SJCRH30 (cell line): ENCODE measurements around the gene FARP1. TPM values are rescaled to one million over a fixed set of nuclear protein-coding genes. Genes with fewer than 3 reads are reported as not detected.

Experiments used
- DNase-seq, 2 experiments: peaks; one replicate each; pipeline ENCODE4 v3.0.0-alpha.2; 2015 to 2020
- H3K27ac ChIP-seq: fragments of 250-450 bp; sonication (Bioruptor Pico); 2 replicates; pipeline ENCODE4 v1.5.1; 2020; ENCODE audit warnings: mild to moderate bottlenecking, moderate library complexity
- H3K27me3 ChIP-seq: fragments of 250-450 bp; sonication (Bioruptor Pico); 2 replicates; pipeline ENCODE4 v1.5.1; 2020; ENCODE audit warnings: mild to moderate bottlenecking, moderate library complexity
- H3K36me3 ChIP-seq: fragments of 250-450 bp; sonication (Bioruptor Pico); 2 replicates; pipeline ENCODE4 v1.5.1; 2020; ENCODE audit warnings: mild to moderate bottlenecking, moderate library complexity
- H3K4me1 ChIP-seq: fragments of 250-450 bp; sonication (Bioruptor Pico); 2 replicates; pipeline ENCODE4 v1.5.1; 2020; ENCODE audit warnings: mild to moderate bottlenecking, moderate library complexity
- H3K4me3 ChIP-seq: fragments of 250-450 bp; sonication (Bioruptor Pico); 2 replicates; pipeline ENCODE4 v1.5.1; 2020; ENCODE audit warnings: mild to moderate bottlenecking, moderate library complexity
- H3K9me3 ChIP-seq: fragments of 250-450 bp; sonication (Bioruptor Pico); replicated peaks from 2 replicates; pipeline ENCODE4 v1.5.1; 2020; ENCODE audit warnings: mild to moderate bottlenecking, moderate library complexity
- total RNA-seq: library from RNA; depleted of rRNA; stranded (reverse); fragments of >200 nt; shearing (Covaris generic); gene quantifications from 2 replicates; pipeline ENCODE4 v1.2.3, GENCODE V29; 2014; rRNA removed

FARP1 gene, protein sequence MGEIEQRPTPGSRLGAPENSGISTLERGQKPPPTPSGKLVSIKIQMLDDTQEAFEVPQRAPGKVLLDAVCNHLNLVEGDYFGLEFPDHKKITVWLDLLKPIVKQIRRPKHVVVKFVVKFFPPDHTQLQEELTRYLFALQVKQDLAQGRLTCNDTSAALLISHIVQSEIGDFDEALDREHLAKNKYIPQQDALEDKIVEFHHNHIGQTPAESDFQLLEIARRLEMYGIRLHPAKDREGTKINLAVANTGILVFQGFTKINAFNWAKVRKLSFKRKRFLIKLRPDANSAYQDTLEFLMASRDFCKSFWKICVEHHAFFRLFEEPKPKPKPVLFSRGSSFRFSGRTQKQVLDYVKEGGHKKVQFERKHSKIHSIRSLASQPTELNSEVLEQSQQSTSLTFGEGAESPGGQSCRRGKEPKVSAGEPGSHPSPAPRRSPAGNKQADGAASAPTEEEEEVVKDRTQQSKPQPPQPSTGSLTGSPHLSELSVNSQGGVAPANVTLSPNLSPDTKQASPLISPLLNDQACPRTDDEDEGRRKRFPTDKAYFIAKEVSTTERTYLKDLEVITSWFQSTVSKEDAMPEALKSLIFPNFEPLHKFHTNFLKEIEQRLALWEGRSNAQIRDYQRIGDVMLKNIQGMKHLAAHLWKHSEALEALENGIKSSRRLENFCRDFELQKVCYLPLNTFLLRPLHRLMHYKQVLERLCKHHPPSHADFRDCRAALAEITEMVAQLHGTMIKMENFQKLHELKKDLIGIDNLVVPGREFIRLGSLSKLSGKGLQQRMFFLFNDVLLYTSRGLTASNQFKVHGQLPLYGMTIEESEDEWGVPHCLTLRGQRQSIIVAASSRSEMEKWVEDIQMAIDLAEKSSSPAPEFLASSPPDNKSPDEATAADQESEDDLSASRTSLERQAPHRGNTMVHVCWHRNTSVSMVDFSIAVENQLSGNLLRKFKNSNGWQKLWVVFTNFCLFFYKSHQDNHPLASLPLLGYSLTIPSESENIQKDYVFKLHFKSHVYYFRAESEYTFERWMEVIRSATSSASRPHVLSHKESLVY
- 31.2 and 32.5 TPM in 2 replicates for total RNA-seq

DNA sequence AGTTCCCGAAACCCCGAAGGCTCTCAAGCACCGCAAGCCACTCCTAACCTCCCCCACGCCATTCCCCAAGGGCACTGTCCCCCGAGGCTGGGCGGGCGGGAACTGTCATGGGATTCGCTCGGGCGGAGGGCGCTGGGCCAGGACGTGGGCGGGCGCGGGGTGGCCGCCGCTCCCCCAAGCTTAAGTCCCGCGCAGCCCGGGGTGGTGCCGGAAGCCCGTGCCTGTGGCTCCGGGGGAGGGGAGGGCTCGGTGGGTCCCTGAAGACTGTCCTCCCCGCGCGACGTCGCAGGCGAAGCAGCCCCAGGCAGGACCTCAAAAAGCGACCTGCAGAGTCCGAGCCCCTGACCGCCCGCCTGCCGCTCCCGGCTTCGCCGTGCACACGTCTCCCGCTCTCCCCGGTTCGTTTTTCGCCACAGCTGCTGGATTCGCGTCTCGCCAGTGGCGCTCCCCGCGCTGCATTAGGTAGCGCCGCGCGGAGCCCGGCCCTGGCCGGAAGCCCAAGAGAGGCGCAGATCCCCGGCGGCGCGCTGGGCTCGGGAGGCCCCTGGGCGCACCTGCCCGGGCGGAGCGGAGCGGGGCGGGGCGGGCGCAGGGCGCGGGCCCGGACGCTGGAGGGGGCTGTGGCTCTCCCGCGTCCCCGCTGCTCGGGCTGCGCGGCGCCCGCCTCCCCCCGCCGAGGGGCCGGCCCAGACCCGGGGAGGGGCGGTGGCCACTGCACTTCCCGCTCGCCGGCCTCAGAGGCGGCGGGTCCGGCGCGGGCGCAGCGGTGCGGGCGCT is at the start of gene FARP1:
Gene FARP1, plus strand, starts transcription at position 715 of the 777 bp plus-strand sequence. CDS start 70,149 bp downstream, outside the sequence.
- peaks cover 11% of the 10 kb centered on the region for H3K4me1 ChIP-seq
- no peaks in the 10 kb centered on the region for H3K27me3 ChIP-seq
- H3K9me3 ChIP-seq: no peaks in the 10 kb centered on the region
- peak within 1 kb of the TSS; percentile 20 for H3K27ac ChIP-seq
- H3K4me3 ChIP-seq: peak within 1 kb of the TSS; percentile 93
- no peaks in the 10 kb centered on the region for H3K36me3 ChIP-seq
- peak; percentile 72 to 83 for DNase-seq

DNA sequence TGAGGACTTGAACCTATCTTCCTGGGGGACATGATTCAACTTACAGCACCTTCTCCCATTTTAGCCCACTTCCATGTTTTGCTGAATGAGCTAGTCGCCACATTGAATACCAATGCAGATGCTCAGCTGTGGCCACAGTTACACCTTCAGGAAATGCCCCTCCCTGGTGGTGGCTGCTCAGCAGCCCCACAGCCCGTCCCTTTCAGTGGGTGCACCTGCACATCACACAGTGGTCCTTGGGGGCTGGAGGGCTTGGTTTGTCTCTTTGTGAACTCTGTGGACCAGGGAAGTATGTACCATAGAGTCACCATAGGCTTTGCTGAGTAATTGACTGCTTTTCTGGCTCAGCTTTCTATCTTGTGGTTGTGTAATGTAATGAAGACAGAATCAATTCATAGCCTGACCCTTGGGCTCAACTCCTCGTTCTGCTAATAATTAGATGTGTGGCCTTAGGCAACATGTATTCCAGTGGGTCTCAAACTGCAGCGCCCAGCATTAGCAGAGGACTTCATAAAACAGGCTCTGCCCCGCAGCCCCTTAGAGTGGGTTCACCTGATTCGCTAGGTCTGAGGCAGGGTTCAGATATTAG is 48.1 kb upstream of the FARP1 start:
- no peak for DNase-seq
- H3K27me3 ChIP-seq: no peaks in the 10 kb centered on the region
- H3K4me1 ChIP-seq: no peaks in the 10 kb centered on the region
- no peaks in the 10 kb centered on the region for H3K9me3 ChIP-seq
- H3K4me3 ChIP-seq: no peak overlapping the region
- H3K36me3 ChIP-seq: no peaks in the 10 kb centered on the region
- no peak overlapping the region for H3K27ac ChIP-seq

DNA sequence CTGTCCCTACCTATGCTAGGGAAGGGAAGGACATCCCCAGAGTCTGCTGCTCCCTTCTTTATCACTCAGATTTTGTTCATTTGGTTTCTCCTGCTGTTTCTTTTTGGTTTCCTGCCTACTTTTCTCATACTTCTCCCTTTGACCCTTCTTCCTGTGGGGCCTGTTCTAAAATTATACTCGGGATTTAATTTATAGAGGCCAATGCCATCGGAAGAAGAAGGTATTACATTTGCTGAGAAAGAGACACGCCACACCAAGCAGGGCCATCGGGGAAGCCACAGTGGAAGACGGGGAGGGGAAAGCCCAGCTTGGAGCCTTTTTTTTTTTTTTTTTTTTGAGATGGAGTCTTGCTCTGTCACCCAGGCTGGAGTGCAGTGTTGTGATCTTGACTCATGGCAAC is 46.8 kb upstream of the FARP1 start:
- Histone ChIP-seq H3K36me3 (no peaks in the 10 kb centered on the region), H3K4me1 (no peaks in the 10 kb centered on the region), H3K27ac (no peak overlapping the region), H3K27me3 (no peaks in the 10 kb centered on the region), H3K4me3 (no peak overlapping the region), H3K9me3 (no peaks in the 10 kb centered on the region)
- DNase-seq: no peak

DNA sequence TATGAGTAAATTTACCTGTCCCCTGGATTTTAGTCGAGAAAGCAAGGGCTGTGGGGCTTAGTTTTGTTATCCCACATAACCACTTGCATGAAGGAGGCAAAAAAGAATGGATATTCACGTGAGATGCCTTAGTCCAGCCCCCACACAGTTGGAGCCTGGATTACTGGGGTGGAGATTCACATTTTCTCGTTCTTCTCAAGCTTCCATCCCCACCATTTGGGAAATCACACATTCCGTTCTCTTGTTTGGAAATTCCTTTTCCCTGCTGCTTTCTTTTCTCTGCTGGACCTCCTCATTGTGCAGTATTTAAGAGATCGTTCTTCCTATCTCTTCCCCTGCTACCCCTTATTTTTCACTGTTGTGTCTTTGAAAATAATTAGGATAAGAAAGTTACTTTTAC is 45.1 kb upstream of the FARP1 start:
- Histone ChIP-seq H3K36me3 (no peaks in the 10 kb centered on the region), H3K27ac (no peak overlapping the region), H3K27me3 (no peaks in the 10 kb centered on the region), H3K4me3 (no peak overlapping the region), H3K4me1 (no peaks in the 10 kb centered on the region), H3K9me3 (no peaks in the 10 kb centered on the region)
- no peak for DNase-seq

DNA sequence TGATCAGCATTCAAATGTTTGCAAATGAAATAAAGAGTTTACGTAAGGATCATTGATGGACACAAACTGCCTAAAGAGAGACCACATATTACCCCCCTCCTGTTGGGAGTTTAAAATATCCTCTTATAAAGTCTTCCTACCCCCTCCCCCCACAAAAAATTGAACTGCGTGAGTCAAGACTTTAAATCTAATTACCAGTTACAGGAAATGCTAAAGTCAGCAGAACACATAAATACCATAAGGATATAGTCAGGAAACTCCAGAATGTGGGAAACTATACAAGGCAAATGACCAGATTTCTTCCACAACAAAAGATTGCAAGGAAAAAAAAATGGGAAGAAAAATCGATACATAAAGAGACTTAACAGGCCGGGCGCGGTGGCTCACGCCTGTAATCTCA is 44.4 kb upstream of the FARP1 start:
- DNase-seq: no peak
- H3K4me1 ChIP-seq: no peaks in the 10 kb centered on the region
- no peaks in the 10 kb centered on the region for H3K27me3 ChIP-seq
- H3K27ac ChIP-seq: no peak overlapping the region
- H3K36me3 ChIP-seq: no peaks in the 10 kb centered on the region
- H3K9me3 ChIP-seq: no peaks in the 10 kb centered on the region
- no peak overlapping the region for H3K4me3 ChIP-seq

DNA sequence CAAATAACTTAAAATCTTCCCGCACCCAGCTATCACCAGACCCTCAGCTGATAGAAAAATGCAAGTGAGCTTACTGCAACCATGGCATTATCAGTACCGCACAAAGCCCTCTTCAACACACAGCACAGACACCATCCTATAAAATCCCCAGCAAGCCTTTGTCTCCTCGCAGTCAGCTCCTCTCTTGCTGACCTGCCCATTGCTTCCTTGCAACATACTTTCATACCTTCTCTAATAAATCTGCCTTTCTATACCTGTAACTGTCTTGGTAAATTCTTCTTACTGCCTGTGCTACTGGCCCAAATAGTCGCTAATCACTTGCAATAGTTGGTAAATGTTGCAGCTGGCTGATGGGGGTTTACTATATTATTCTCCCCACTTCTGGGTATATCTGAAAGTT is 43.3 kb upstream of the FARP1 start:
- H3K27ac ChIP-seq: no peak overlapping the region
- H3K27me3 ChIP-seq: no peaks in the 10 kb centered on the region
- H3K36me3 ChIP-seq: no peaks in the 10 kb centered on the region
- no peak overlapping the region for H3K4me3 ChIP-seq
- no peaks in the 10 kb centered on the region for H3K9me3 ChIP-seq
- H3K4me1 ChIP-seq: no peaks in the 10 kb centered on the region
- DNase-seq: no peak

DNA sequence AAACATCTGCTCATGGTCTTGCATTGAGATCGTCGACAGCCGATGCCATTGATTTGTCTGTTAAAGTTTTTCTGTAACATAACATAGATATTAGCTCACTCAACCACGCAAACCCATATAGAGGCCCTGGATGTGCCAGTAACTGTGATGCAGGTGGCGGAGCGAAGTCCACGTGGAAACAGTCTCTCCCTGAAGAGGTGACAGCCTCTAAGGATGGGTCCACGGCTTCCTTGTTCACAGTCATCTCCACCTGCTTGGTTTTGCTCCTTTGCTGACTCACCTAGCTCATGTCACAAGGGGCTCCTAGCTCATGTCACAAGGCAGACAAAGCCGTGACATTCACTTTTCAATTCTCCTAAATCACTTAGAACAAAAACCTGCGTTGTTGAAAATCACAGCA is 42.4 kb upstream of the FARP1 start:
- Histone ChIP-seq H3K27ac (no peak overlapping the region), H3K4me1 (no peaks in the 10 kb centered on the region), H3K36me3 (no peaks in the 10 kb centered on the region), H3K9me3 (no peaks in the 10 kb centered on the region), H3K4me3 (no peak overlapping the region), H3K27me3 (no peaks in the 10 kb centered on the region)
- no peak for DNase-seq

DNA sequence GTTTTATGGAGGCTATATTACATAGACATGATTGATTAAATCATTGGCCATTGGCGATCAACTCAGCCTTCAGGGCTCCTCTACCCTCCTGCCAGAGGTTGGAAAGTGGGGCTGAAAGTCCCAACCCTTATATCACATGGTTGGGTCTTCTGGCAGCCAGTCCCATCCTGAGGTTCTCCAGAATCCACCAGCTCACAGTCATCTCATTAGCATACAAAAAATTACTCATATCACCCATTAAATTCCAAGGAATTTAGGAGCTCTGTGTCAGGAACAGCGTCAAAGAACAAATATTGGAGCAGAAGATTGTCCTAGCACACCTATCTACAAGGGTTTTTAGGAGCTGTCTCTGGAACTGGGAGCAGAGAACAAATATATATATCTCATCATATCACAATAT is 39.4 kb upstream of the FARP1 start:
- no peak for DNase-seq
- no peaks in the 10 kb centered on the region for H3K4me1 ChIP-seq
- no peaks in the 10 kb centered on the region for H3K27me3 ChIP-seq
- H3K4me3 ChIP-seq: no peak overlapping the region
- H3K9me3 ChIP-seq: no peaks in the 10 kb centered on the region
- H3K36me3 ChIP-seq: no peaks in the 10 kb centered on the region
- H3K27ac ChIP-seq: no peak overlapping the region

DNA sequence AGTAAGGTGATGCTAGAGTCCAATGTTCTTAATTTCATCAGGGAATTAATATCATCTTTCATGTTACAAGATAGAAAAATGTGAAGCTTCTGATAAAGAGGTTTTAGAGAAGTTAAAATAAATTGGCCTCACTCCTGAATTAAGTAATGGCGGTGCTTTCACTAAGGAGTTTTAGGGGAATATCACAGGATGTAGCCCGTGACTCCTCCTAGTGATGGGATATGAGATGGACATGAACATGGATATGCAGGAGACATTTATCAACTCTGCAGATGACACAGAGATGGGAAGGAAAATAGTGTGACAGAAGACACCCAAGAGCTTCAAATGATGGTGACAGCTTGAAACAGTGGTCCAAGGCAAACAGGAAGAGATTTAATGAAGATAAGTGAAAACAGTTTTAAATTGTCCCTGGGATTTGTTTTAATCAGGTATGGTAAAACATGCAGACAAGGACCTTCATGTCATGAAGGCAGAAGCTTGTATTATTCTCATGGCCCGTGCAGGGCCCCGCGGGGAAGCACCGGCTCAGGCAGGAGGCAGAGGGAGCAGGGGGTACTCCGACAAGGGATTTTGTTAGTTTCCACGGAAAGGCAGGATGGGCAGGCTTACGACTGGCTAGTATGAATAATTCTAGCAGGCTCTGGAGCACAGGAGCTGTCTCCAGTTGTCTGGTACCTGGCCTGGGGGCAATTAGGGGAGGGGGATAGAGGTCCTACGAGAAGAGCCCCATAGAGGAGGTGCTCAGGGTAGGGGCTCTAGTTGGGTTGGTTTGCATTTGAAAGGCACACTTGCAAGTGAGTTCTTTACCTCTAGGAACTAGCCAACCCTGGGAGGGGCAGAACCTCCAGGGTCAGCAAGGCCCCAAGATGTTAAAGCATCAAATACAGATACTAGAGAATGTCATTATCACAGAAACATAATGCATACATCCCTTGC is 38.7 kb upstream of the FARP1 start:
- H3K4me1 ChIP-seq: no peaks in the 10 kb centered on the region
- H3K27me3 ChIP-seq: no peaks in the 10 kb centered on the region
- no peak overlapping the region for H3K4me3 ChIP-seq
- H3K27ac ChIP-seq: no peak overlapping the region
- DNase-seq: no peak
- no peaks in the 10 kb centered on the region for H3K36me3 ChIP-seq
- H3K9me3 ChIP-seq: no peaks in the 10 kb centered on the region

DNA sequence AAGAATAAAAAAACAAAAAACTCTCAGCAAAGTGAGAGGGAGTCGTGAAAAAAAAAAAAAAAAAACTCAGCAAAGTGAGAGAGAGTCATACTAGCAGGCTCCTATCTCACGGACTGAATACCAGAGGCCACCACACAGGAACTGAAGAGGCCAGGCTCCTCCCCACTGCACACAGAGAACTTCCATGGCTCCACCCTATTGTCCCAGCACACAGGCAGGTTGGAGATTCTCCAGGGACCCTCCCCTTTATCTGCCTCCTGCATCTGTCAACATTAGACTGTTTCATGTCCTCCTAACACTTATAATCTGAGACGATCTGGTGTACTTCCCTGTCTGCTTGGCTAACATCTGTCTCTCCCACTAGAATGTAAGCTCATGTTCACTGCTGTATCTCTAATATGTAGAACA is 37.0 kb upstream of the FARP1 start:
- no peaks in the 10 kb centered on the region for H3K27me3 ChIP-seq
- peak; percentile 29 to 52 for DNase-seq

DNA sequence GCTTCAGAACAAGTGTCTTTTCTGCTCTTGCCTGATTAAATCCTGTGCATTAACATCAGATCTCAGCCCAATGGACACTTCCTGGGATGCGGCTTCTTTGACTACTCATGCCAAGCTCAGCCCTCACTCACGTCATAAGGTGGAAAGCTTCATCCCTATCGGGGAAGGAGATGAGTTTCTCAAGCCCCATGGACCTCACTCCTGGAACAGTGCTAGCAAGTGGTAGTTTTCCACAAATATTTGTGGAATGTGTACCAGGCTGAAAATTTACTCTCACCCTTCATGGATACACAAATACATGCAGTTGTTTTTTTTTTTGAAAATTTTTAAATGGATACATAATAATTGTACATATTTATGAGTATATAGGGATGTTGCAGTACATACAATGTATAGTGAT is 34.6 kb upstream of the FARP1 start:
- no peak for DNase-seq
- H3K9me3 ChIP-seq: no peaks in the 10 kb centered on the region
- no peaks in the 10 kb centered on the region for H3K36me3 ChIP-seq

More for the DNA sequence above, 37.0 kb upstream of the FARP1 start:
- Histone ChIP-seq H3K36me3 (no peaks in the 10 kb centered on the region), H3K27ac (no peak overlapping the region), H3K9me3 (no peaks in the 10 kb centered on the region), H3K4me3 (no peak overlapping the region), H3K4me1 (no peaks in the 10 kb centered on the region)

DNA sequence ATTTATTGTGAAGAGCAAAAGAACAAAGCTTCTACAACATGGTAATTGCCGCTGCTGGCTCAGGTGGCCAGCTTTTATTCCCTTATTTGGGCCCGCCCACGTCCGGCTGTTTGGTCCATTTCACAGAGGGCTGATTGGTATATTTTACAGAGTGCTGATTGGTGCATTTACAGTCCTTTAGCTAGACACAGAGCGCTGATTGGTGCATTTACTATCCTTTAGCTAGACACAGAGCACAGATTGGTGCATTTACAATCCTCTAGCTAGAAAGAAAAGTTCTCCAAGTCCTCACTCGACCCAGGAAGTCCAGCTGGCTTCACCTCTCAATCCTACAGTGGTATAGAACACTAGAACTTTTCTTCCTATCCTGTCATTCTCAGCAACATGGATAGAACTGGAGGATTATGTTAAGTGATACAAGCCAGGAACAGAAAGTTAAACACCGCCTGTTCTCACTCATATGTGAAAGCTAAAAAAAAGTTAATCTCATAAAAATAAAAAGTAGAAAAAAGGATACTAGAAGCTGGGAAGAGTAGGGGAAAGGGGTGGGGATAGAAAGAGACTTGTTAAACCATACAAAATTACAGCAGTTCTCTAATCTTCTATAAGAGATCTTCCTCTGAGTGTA is 33.6 kb upstream of the FARP1 start:
- H3K36me3 ChIP-seq: no peaks in the 10 kb centered on the region

More for the DNA sequence above, 34.6 kb upstream of the FARP1 start:
- H3K4me3 ChIP-seq: no peak overlapping the region
- H3K27me3 ChIP-seq: no peaks in the 10 kb centered on the region
- no peak overlapping the region for H3K27ac ChIP-seq
- no peaks in the 10 kb centered on the region for H3K4me1 ChIP-seq

DNA sequence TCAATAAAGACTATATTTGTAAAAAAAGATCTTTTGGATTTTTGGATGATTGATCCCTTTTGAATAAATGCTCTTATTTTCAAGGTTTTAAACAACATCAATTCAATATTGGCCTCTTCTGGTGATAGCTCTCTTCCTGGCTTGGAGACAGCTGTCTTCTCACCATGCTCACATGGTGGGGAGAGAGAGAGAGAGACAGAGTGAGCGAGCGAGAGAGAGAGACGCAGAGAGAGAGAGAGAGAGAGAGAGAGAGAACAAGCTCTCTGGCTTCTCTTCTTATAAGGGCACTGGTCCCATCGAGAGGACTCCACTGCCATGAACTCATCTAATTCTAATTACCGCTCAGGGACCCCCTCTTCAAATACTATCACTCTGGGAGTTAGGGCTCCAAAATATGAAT is 32.1 kb upstream of the FARP1 start:
- Histone ChIP-seq H3K9me3 (no peaks in the 10 kb centered on the region), H3K27me3 (no peaks in the 10 kb centered on the region), H3K4me1 (no peaks in the 10 kb centered on the region), H3K27ac (no peak overlapping the region), H3K36me3 (no peaks in the 10 kb centered on the region), H3K4me3 (no peak overlapping the region)
- peak in 1 of 2 experiments; percentile 34 for DNase-seq

More for the DNA sequence above, 33.6 kb upstream of the FARP1 start:
- Histone ChIP-seq H3K4me1 (no peaks in the 10 kb centered on the region), H3K9me3 (no peaks in the 10 kb centered on the region), H3K27ac (no peak overlapping the region), H3K27me3 (no peaks in the 10 kb centered on the region), H3K4me3 (no peak overlapping the region)
- DNase-seq: no peak
